Hepatocyte (in vitro differentiated cells): ENCODE measurements around the gene ADAM17. TPM values are rescaled to one million over a fixed set of nuclear protein-coding genes. Genes with fewer than 3 reads are reported as not detected.

Experiments used
- DNase-seq: peaks from one replicate; pipeline ENCODE4 v3.0.0-alpha.2; 2016; ENCODE audit warnings: low spot score
- H2AFZ ChIP-seq: fragments of 200-600 bp; sonication (generic); 2 replicates; pipeline ENCODE4 v1.6.0; 2016; ENCODE audit warnings: antibody characterized with exemption, mild to moderate bottlenecking
- H3K27ac ChIP-seq: fragments of 200-600 bp; sonication (generic); 2 replicates; pipeline ENCODE4 v1.5.1; 2016; ENCODE audit warnings: mild to moderate bottlenecking
- H3K27me3 ChIP-seq: fragments of 200-600 bp; sonication (generic); 2 replicates; pipeline ENCODE4 v1.6.1; 2016
- H3K36me3 ChIP-seq: fragments of 200-600 bp; sonication (generic); replicated peaks from 2 replicates; pipeline ENCODE4 v1.5.1; 2016; ENCODE audit warnings: low read depth; ENCODE audit not compliant: insufficient read depth
- H3K4me1 ChIP-seq: fragments of 200-600 bp; sonication (generic); 2 replicates; pipeline ENCODE4 v1.5.1; 2016; ENCODE audit warnings: mild to moderate bottlenecking, moderate library complexity; ENCODE audit not compliant: insufficient read depth
- H3K4me2 ChIP-seq: fragments of 200-600 bp; sonication (generic); 2 replicates; pipeline ENCODE4 v1.6.0; 2016
- H3K4me3 ChIP-seq: fragments of 200-600 bp; sonication (generic); 2 replicates; pipeline ENCODE4 v1.5.1; 2016; ENCODE audit warnings: mild to moderate bottlenecking
- H3K79me2 ChIP-seq: fragments of 200-600 bp; sonication (generic); 2 replicates; pipeline ENCODE4 v1.6.0; 2017; ENCODE audit warnings: mild to moderate bottlenecking
- H3K9me2 ChIP-seq: fragments of 200-600 bp; sonication (generic); replicated peaks from 2 replicates; pipeline ENCODE4 v1.6.0; 2017; ENCODE audit warnings: mild to moderate bottlenecking; ENCODE audit not compliant: insufficient read depth
- H3K9me3 ChIP-seq: fragments of 200-600 bp; sonication (generic); 2 replicates; pipeline ENCODE4 v1.5.1; 2016; ENCODE audit warnings: low read depth, mild to moderate bottlenecking
- H4K20me1 ChIP-seq: fragments of 200-600 bp; sonication (generic); 2 replicates; pipeline ENCODE4 v1.6.0; 2016; ENCODE audit warnings: mild to moderate bottlenecking; ENCODE audit not compliant: insufficient read depth, poor library complexity, severe bottlenecking
- CTCF ChIP-seq: fragments of 200-600 bp; sonication (generic); IDR thresholded peaks from 2 replicates; pipeline ENCODE4 v1.5.1; 2016; ENCODE audit warnings: antibody characterized with exemption, mild to moderate bottlenecking; ENCODE audit not compliant: poor library complexity
- EZH2 ChIP-seq: fragments of 200-600 bp; sonication (generic); IDR thresholded peaks from 2 replicates; pipeline ENCODE4 v1.6.1; 2016; ENCODE audit warnings: antibody characterized with exemption, mild to moderate bottlenecking, borderline replicate concordance
- EZH2phosphoT487 ChIP-seq: fragments of 200-600 bp; sonication (generic); IDR thresholded peaks from one replicate; pipeline ENCODE4 v1.6.1; 2018; ENCODE audit warnings: antibody characterized with exemption, mild to moderate bottlenecking, low read depth, moderate library complexity; ENCODE audit not compliant: unreplicated experiment, severe bottlenecking
- WGBS: methylation state at CpG from one replicate; pipeline ENCODE4 v1.1.6; 2016; ENCODE audit warnings: low lambda C conversion rate; ENCODE audit errors: missing lambda C conversion rate; 5-methylcytosine and 5-hydroxymethylcytosine counted together
- polyA plus RNA-seq: library from polyadenylated mRNA; unstranded; fragments of >200 nt; fragmentation: Nextera tagmentation; extraction: Ambion mirVana; gene quantifications from 2 replicates; pipeline ENCODE4 v1.2.1, GENCODE V29; 2016
- total RNA-seq: library from RNA; depleted of rRNA; stranded (reverse); fragments of >200 nt; gene quantifications from 2 replicates; pipeline ENCODE4 v1.2.3, GENCODE V29; 2014

Gene ADAM17
- total and polyA plus RNA-seq, 2 experiments from 2014 or later = 20.5 to 30.2 TPM

GRCh38 chr2:9539531-9539930, 16.1 kb downstream of the ADAM17 start:
- no peak for DNase-seq
- TF ChIP-seq CTCF (no peak), EZH2 (no peak), EZH2phosphoT487 (no peak)
- no peak overlapping the region for H3K4me2 ChIP-seq
- H3K27ac ChIP-seq = no peak overlapping the region
- no peaks in the 10 kb centered on the region for H3K9me3 ChIP-seq
- no peak overlapping the region for H2AFZ ChIP-seq
- H3K79me2 ChIP-seq = peaks cover 71% of the 10 kb centered on the region
- H3K36me3 ChIP-seq = no peaks in the 10 kb centered on the region
- H3K4me3 ChIP-seq = no peak overlapping the region
- H3K27me3 ChIP-seq = no peaks in the 10 kb centered on the region
- 92% methylated on average over 5 of the region's 5 CpGs for WGBS
- peaks cover 18% of the 10 kb centered on the region for H4K20me1 ChIP-seq
- no peaks in the 10 kb centered on the region for H3K9me2 ChIP-seq
- H3K4me1 ChIP-seq = no peaks in the 10 kb centered on the region

- H3K79me2 ChIP-seq = peaks cover 59% of the 10 kb centered on the region
Observed at GRCh38 chr2:9538000-9538507, 17.6 kb downstream of the ADAM17 start.

DNA sequence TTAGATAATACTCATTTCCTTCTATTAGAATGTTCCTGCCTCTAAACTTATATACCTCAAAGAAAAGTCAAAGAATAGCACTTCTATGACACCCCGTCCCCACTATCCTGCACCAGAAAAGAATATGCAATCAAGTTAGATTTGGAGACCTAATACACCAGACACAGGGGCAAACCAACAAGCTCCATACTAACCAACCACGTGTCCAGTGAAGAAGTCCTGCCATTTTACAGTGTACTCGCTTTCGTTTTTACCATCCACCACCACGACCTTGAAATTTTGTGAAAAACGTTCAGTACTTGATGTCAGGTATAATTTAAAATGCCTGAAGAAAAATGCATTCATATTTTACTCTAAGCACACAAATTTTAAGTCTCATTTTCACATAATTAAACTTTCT, 19.1 kb downstream of the ADAM17 start:
- H3K79me2 ChIP-seq = peaks cover 43% of the 10 kb centered on the region
- DNase-seq = no peak
- no peaks in the 10 kb centered on the region for H3K36me3 ChIP-seq
- WGBS = 95% methylated on average over 6 of the region's 6 CpGs
- H2AFZ ChIP-seq = no peak overlapping the region
- no peaks in the 10 kb centered on the region for H3K9me2 ChIP-seq
- no peaks in the 10 kb centered on the region for H3K9me3 ChIP-seq
- no peaks in the 10 kb centered on the region for H3K4me1 ChIP-seq
- H4K20me1 ChIP-seq = no peaks in the 10 kb centered on the region
- H3K27ac ChIP-seq = no peak overlapping the region
- H3K4me2 ChIP-seq = no peak overlapping the region
- H3K27me3 ChIP-seq = no peaks in the 10 kb centered on the region
- no peak overlapping the region for H3K4me3 ChIP-seq
- TF ChIP-seq EZH2 (no peak), EZH2phosphoT487 (no peak), CTCF (no peak)

More at GRCh38 chr2:9538000-9538507, 17.6 kb downstream of the ADAM17 start:
- no peak overlapping the region for H3K4me2 ChIP-seq
- DNase-seq = no peak
- H3K9me3 ChIP-seq = no peaks in the 10 kb centered on the region
- H2AFZ ChIP-seq = no peak overlapping the region
- peaks cover 8% of the 10 kb centered on the region for H4K20me1 ChIP-seq
- no peak overlapping the region for H3K4me3 ChIP-seq
- no peaks in the 10 kb centered on the region for H3K27me3 ChIP-seq
- 78% methylated on average over 2 of the region's 2 CpGs for WGBS
- H3K9me2 ChIP-seq = no peaks in the 10 kb centered on the region
- H3K27ac ChIP-seq = no peak overlapping the region
- no peaks in the 10 kb centered on the region for H3K36me3 ChIP-seq
- H3K4me1 ChIP-seq = no peaks in the 10 kb centered on the region
- TF ChIP-seq EZH2 = no peak
- TF ChIP-seq CTCF = no peak
- TF ChIP-seq EZH2phosphoT487 = no peak

- no peak overlapping the region for H2AFZ ChIP-seq
- no peaks in the 10 kb centered on the region for H4K20me1 ChIP-seq
- no peak overlapping the region for H3K4me3 ChIP-seq
- no peaks in the 10 kb centered on the region for H3K36me3 ChIP-seq
- peaks cover 35% of the 10 kb centered on the region for H3K79me2 ChIP-seq
- no peaks in the 10 kb centered on the region for H3K9me3 ChIP-seq
- no peaks in the 10 kb centered on the region for H3K4me1 ChIP-seq
- WGBS = 77% methylated on average over 1 of the region's 1 CpG
- no peaks in the 10 kb centered on the region for H3K27me3 ChIP-seq
- no peaks in the 10 kb centered on the region for H3K9me2 ChIP-seq
- H3K4me2 ChIP-seq = no peak overlapping the region
- H3K27ac ChIP-seq = no peak overlapping the region
- no peak for TF ChIP-seq EZH2
- no peak for TF ChIP-seq EZH2phosphoT487
- TF ChIP-seq CTCF = no peak
- no peak for DNase-seq
Observed at GRCh38 chr2:9535177-9535576, 20.5 kb downstream of the ADAM17 start.
